Daoy (cell line): Measurements from ENCODE around the gene HBG1. TPM values are rescaled to one million over a fixed set of nuclear protein-coding genes. Genes with fewer than 3 reads are reported as not detected.
A peak's percentile ranks its signal among the peaks of the same experiment; 100 is the strongest.
"Not testable (repeated sequence)": the region's sequence is repeated elsewhere in the genome, so short reads cannot be mapped to it uniquely, and the experiment has no call there.

Experiments
- DNase-seq: peaks from one replicate; pipeline ENCODE4 v3.0.0-alpha.2; 2015; ENCODE audit warnings: low read depth
- total RNA-seq: library from RNA; depleted of rRNA; stranded (reverse); fragments of >200 nt; shearing (Covaris generic); gene quantifications from 2 replicates; pipeline ENCODE4 v1.2.3, GENCODE V29; 2014; rRNA removed

Gene HBG1
- not detected in 2 replicates for total RNA-seq

GRCh38 chr11:5249807-5250396 is at the start of gene HBG1:
Gene HBG1 (minus strand): TSS chr11:5249857. CDS start chr11:5249804, 53 bp downstream.
- not testable (repeated sequence) for DNase-seq

- no peak for DNase-seq
These were observed 48.8 kb upstream of the HBG1 start for GRCh38 chr11:5298451-5298850.

GRCh38 chr11:5297721-5298323 is 48.2 kb upstream of the HBG1 start:
- no peak for DNase-seq

- not testable (repeated sequence) for DNase-seq
These were observed 44.8 kb upstream of the HBG1 start for GRCh38 chr11:5294342-5294995.

GRCh38 chr11:5293028-5293427 is 43.4 kb upstream of the HBG1 start:
- no peak for DNase-seq

GRCh38 chr11:5291207-5291838 is 41.7 kb upstream of the HBG1 start:
- DNase-seq: peak; percentile 18

GRCh38 chr11:5290106-5290505 is 40.4 kb upstream of the HBG1 start:
- no peak for DNase-seq

- no peak for DNase-seq
These were observed 40.0 kb upstream of the HBG1 start for GRCh38 chr11:5289696-5290095.

- no peak for DNase-seq
These were observed 39.4 kb upstream of the HBG1 start for GRCh38 chr11:5288906-5289550.

GRCh38 chr11:5288108-5288905 is 38.6 kb upstream of the HBG1 start:
- peak; percentile 9 for DNase-seq

GRCh38 chr11:5286901-5287300 is 37.2 kb upstream of the HBG1 start:
- no peak for DNase-seq

GRCh38 chr11:5286351-5286750 is 36.7 kb upstream of the HBG1 start:
- DNase-seq: no peak

GRCh38 chr11:5285703-5286340 is 36.2 kb upstream of the HBG1 start:
- no peak for DNase-seq

GRCh38 chr11:5284637-5285036 is 35.0 kb upstream of the HBG1 start:
- no peak for DNase-seq

- DNase-seq: no peak
These were observed 34.2 kb upstream of the HBG1 start for GRCh38 chr11:5283882-5284281.

- DNase-seq: no peak
These were observed 33.4 kb upstream of the HBG1 start for GRCh38 chr11:5283086-5283485.

GRCh38 chr11:5282628-5283027 is 33.0 kb upstream of the HBG1 start:
- DNase-seq: no peak

GRCh38 chr11:5281596-5281995 is 31.9 kb upstream of the HBG1 start:
- no peak for DNase-seq

GRCh38 chr11:5280582-5281102 is 31.0 kb upstream of the HBG1 start:
- peak; percentile 93 for DNase-seq

GRCh38 chr11:5279471-5280090 is 29.9 kb upstream of the HBG1 start:
- no peak for DNase-seq
